DND-41 (cell line): ENCODE data around the gene RPS14.

Experiments
- ATAC-seq: fragments of 200-7000 bp; cut with Tn5 transposase; 3 replicates; pipeline ENCODE4 v1.9.1; 2021; ENCODE audit warnings: low read depth; ENCODE audit not compliant: insufficient read depth
- DNase-seq: peaks from one replicate; pipeline ENCODE4 v3.0.0-alpha.2; 2020
- H2AFZ ChIP-seq: 2 replicates; pipeline ENCODE4 v1.6.0; 2012; ENCODE audit warnings: low read depth, low read length
- H3K27ac ChIP-seq: 2 replicates; pipeline ENCODE4 v1.5.1; 2012; ENCODE audit warnings: low read length, inconsistent platforms
- H3K27me3 ChIP-seq: fragments of 200-600 bp; sonication (generic); 2 replicates; pipeline ENCODE4 v1.6.0; 2012; ENCODE audit warnings: low read length, mild to moderate bottlenecking, inconsistent platforms; ENCODE audit not compliant: insufficient read depth, poor library complexity
- H3K36me3 ChIP-seq: 2 replicates; pipeline ENCODE4 v1.5.1; 2012; ENCODE audit warnings: low read length, inconsistent platforms; ENCODE audit not compliant: insufficient read depth
- H3K4me1 ChIP-seq: 2 replicates; pipeline ENCODE4 v1.5.1; 2012; ENCODE audit warnings: mild to moderate bottlenecking, low read length; ENCODE audit not compliant: insufficient read depth
- H3K4me2 ChIP-seq: 2 replicates; pipeline ENCODE4 v1.6.0; 2012; ENCODE audit warnings: mild to moderate bottlenecking, moderate library complexity, low read length, inconsistent platforms; ENCODE audit not compliant: insufficient read depth
- H3K4me3 ChIP-seq, 2 experiments: fragments of 200-600 bp in 1 of 2; shearing (Covaris generic) in 1 of 2; 2 replicates each; pipeline ENCODE4 v1.5.1; 2012 to 2016; ENCODE audit warnings: inconsistent platforms in 2 of 2, low read length in 2 of 2, mild to moderate bottlenecking in 2 of 2, low read depth in 1 of 2, moderate library complexity in 1 of 2
- H3K79me2 ChIP-seq: 2 replicates; pipeline ENCODE4 v1.6.0; 2012; ENCODE audit warnings: low read length, inconsistent platforms; ENCODE audit not compliant: insufficient read depth
- H3K9ac ChIP-seq: 2 replicates; pipeline ENCODE4 v1.6.0; 2012; ENCODE audit warnings: low read depth, mild to moderate bottlenecking, inconsistent platforms, low read length, moderate library complexity
- H3K9me3 ChIP-seq: 2 replicates; pipeline ENCODE4 v1.5.1; 2012; ENCODE audit warnings: low read length, moderate library complexity, mild to moderate bottlenecking, inconsistent platforms; ENCODE audit not compliant: insufficient read depth, severe bottlenecking
- H4K20me1 ChIP-seq: 2 replicates; pipeline ENCODE4 v1.6.0; 2012; ENCODE audit warnings: low read length; ENCODE audit not compliant: insufficient read depth
- EZH2 ChIP-seq: IDR thresholded peaks from 3 replicates; pipeline ENCODE4 v1.6.1; 2012; ENCODE audit warnings: borderline replicate concordance, low read depth, mild to moderate bottlenecking, moderate library complexity, low read length, inconsistent platforms; ENCODE audit not compliant: severe bottlenecking
- TF ChIP-seq, protein P1 (sequence below): IDR thresholded peaks from 2 replicates; pipeline ENCODE4 v1.5.1; 2012; ENCODE audit warnings: borderline replicate concordance, low read length, moderate library complexity, mild to moderate bottlenecking; ENCODE audit not compliant: poor library complexity, severe bottlenecking; ENCODE audit errors: extremely low read depth

RPS14 gene

DNA sequence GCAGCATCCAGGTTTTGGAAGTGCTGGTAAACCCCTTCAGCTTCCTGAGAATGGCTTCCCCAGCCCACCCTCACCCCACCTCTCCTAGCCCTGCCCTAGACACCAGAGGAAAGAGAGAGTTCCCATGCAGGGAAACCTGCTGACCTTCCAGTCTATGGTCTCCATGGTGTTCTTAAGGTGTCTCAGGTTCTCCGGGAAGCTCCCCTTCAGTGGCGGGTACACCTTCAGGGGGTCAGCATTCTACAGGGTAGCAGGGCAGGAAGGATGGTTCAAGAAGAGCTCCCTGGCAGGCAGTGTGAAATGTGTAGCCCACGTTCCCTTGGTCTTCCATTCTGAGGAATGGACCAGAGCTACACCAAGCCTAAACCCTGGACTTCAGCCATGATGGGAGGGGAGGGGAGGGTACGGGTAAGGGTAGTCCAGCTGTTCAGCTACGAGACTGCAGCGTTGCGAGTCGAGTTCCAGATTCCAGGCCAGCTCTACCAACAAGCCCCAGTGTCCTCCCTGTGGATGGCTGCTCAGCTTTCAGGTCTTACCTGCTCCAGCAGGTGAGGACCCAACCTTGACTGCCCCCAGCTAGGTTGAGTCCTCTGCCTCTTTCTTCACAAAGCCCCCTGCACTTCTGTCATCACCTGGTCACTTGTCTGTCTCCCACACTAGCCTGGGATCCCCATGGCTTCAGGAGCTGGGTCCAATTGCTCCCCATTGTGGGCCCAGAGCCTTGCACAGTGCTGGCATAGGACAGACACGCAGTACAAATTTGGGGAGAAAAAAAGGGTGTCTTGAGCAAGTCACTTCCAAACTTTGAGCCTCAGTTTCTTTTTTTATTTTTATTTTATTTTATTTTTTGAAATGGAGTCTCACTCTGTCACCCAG is 44.4 kb downstream of the RPS14 start:
- DNase-seq (no peak), ATAC-seq (no peak)
- H3K9me3 ChIP-seq = no peaks in the 10 kb centered on the region
- no peak overlapping the region for H3K4me2 ChIP-seq
- no peak overlapping the region for H3K9ac ChIP-seq
- TF ChIP-seq, protein P1, sequence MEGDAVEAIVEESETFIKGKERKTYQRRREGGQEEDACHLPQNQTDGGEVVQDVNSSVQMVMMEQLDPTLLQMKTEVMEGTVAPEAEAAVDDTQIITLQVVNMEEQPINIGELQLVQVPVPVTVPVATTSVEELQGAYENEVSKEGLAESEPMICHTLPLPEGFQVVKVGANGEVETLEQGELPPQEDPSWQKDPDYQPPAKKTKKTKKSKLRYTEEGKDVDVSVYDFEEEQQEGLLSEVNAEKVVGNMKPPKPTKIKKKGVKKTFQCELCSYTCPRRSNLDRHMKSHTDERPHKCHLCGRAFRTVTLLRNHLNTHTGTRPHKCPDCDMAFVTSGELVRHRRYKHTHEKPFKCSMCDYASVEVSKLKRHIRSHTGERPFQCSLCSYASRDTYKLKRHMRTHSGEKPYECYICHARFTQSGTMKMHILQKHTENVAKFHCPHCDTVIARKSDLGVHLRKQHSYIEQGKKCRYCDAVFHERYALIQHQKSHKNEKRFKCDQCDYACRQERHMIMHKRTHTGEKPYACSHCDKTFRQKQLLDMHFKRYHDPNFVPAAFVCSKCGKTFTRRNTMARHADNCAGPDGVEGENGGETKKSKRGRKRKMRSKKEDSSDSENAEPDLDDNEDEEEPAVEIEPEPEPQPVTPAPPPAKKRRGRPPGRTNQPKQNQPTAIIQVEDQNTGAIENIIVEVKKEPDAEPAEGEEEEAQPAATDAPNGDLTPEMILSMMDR = no peak
- no peak for TF ChIP-seq EZH2
- no peaks in the 10 kb centered on the region for H3K27me3 ChIP-seq
- H2AFZ ChIP-seq = no peak overlapping the region
- H3K36me3 ChIP-seq = peaks cover 19% of the 10 kb centered on the region
- H3K27ac ChIP-seq = no peak overlapping the region
- H4K20me1 ChIP-seq = peaks cover 2% of the 10 kb centered on the region; the same call in 1 of the 2 replicates
- H3K4me1 ChIP-seq = no peaks in the 10 kb centered on the region
- no peak overlapping the region for H3K4me3 ChIP-seq
- H3K79me2 ChIP-seq = no peaks in the 10 kb centered on the region

DNA sequence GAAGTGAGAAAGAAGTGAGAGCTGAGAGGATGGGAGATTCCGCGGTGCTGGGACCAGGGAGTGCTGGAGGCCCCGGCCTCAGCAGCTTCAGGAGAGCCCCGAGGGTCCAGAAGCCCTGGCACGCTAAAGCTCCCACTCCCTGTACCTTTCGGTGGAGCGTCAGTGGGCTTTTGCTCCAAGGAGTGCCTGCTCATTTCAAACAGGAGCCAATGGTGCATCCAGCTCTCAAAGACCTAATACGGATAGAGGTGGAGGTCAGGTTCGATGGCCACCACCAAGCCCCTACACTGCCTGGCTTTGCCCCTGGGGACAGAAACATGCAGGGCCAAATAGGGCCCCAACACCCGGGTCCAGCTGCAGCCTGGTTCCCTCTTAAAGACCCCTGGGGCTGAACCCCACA is 45.0 kb downstream of the RPS14 start:
- TF ChIP-seq EZH2 = no peak
- TF ChIP-seq, protein P1 = no peak
- no peak overlapping the region for H3K27ac ChIP-seq
- no peak overlapping the region for H3K4me3 ChIP-seq
- H3K9me3 ChIP-seq = no peaks in the 10 kb centered on the region
- no peak overlapping the region for H2AFZ ChIP-seq
- H3K4me2 ChIP-seq = no peak overlapping the region
- ATAC-seq (no peak), DNase-seq (no peak)
- H3K79me2 ChIP-seq = no peaks in the 10 kb centered on the region
- no peaks in the 10 kb centered on the region for H3K27me3 ChIP-seq
- H3K36me3 ChIP-seq = peaks cover 24% of the 10 kb centered on the region
- no peaks in the 10 kb centered on the region for H3K4me1 ChIP-seq
- H4K20me1 ChIP-seq = peaks cover 2% of the 10 kb centered on the region; the same call in 1 of the 2 replicates
- no peak overlapping the region for H3K9ac ChIP-seq

DNA sequence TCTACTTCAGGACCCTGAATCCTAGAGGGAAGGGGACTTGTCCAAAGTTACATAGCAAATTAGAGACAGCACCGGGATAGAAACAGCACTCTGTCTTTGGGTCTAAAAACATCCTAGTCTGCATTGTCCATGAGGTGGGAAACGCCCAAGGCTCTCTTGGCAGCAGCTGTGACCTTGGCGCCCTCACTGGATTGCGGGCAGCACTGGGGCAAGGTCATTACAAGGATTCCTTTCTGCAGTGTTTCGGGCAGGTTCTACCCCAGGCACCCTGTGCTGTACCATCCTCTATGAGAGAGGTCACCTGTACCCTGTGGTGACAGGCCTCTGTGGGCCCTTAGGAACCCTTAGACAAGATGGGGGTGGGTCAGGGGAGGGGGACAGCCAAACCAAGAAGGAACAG is 45.4 kb downstream of the RPS14 start:
- H4K20me1 ChIP-seq = peaks cover 2% of the 10 kb centered on the region; the same call in 1 of the 2 replicates
- H3K4me1 ChIP-seq = no peaks in the 10 kb centered on the region
- ATAC-seq (no peak), DNase-seq (no peak)
- no peak overlapping the region for H3K4me3 ChIP-seq
- no peak overlapping the region for H3K27ac ChIP-seq
- H2AFZ ChIP-seq = no peak overlapping the region
- H3K4me2 ChIP-seq = no peak overlapping the region
- no peaks in the 10 kb centered on the region for H3K79me2 ChIP-seq
- TF ChIP-seq, protein P1 = no peak
- TF ChIP-seq EZH2 = no peak
- no peaks in the 10 kb centered on the region for H3K27me3 ChIP-seq
- no peaks in the 10 kb centered on the region for H3K9me3 ChIP-seq
- H3K36me3 ChIP-seq = peaks cover 28% of the 10 kb centered on the region
- H3K9ac ChIP-seq = no peak overlapping the region
